WI38 (cell line): ENCODE data around the gene HCN1.
"Not testable (repeated sequence)": the region's sequence is repeated elsewhere in the genome, so short reads cannot be mapped to it uniquely, and the experiment has no call there.

Experiments used
- H3K4me3 ChIP-seq: 2 replicates; pipeline ENCODE4 v1.5.1; 2011; ENCODE audit warnings: low read depth, mild to moderate bottlenecking, control low read depth, low read length
- CTCF ChIP-seq: IDR thresholded peaks from 2 replicates; pipeline ENCODE4 v1.5.1; 2012; ENCODE audit warnings: low read depth, mild to moderate bottlenecking, control low read depth, low read length

HCN1 gene

DNA sequence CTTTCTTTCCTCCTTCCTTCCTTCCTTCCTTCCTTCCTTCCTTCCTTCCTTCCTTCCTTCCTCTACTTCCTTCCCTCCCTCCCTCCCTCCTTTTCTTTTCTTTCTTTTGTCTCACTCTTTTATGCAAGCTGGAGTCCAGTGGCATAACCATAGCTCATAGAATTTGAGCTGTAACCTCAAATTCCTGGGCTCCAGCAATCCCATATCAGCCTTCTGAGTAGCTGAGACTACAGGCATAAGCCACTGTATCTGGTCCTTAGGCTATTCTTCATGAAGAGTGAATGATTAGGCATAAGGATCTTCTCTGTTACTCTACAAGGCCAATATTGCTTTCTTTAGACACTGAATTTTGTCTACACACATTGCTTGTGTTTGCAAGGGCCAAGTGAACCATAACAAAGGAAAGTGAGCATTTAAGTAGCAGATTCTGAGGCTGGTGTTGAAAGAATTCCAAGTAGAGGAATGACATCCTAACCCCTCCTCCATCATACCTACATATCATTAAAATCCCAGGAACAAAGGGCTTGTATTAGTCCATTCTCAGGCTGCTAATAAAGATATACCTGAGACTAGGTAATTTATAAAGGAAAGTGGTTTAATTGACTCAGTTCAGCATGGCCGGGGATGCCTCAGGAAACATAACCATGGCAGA, 293.2 kb downstream of the HCN1 start:
- no peak overlapping the region for H3K4me3 ChIP-seq
- TF ChIP-seq CTCF, result no peak

GRCh38 chr5:45399041-45399440, 297.1 kb downstream of the HCN1 start:
- no peak for TF ChIP-seq CTCF
- no peak overlapping the region for H3K4me3 ChIP-seq

DNA sequence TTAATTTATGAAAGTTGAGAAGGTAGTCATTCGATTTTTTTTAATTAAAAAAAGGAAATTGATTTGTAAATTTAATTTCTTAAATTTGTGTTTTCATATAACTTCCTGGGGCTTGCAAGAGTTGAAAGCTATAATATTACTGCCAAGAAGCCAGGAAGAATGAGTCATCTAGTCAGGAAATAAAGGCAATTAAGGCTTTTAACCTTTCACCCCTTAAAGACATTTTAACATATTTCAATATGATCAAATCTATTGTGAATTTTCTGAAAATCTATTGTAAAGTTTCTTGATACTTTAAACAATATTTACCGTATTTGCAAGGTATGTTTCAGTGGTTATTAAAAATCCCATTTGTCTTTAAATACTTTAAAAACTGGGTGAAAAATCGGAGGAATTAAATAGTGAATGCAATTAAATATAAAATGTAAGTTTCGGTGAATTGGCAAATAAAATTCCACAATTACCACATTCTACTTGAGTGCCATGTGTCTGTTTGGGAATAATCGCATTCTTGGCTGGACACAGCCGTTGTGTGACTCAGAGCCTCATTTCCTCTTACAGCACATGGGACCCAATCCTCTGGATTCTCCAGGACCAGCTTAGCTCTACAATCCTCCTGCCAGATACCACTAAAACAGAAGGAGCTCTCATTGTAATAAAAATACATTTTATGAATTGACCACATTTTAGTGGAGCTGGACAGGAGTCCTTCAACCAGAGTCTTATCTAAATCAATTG, 310.7 kb downstream of the HCN1 start:
- no peak overlapping the region for H3K4me3 ChIP-seq
- no peak for TF ChIP-seq CTCF

- no peak for TF ChIP-seq CTCF
- no peak overlapping the region for H3K4me3 ChIP-seq
Measured at GRCh38 chr5:45383985-45384384, 312.2 kb downstream of the HCN1 start.

- TF ChIP-seq CTCF, result no peak
- H3K4me3 ChIP-seq, result no peak overlapping the region
Measured at GRCh38 chr5:45382583-45382982, 313.6 kb downstream of the HCN1 start.

GRCh38 chr5:45376417-45376816, 319.8 kb downstream of the HCN1 start:
- no peak for TF ChIP-seq CTCF
- H3K4me3 ChIP-seq, result no peak overlapping the region

DNA sequence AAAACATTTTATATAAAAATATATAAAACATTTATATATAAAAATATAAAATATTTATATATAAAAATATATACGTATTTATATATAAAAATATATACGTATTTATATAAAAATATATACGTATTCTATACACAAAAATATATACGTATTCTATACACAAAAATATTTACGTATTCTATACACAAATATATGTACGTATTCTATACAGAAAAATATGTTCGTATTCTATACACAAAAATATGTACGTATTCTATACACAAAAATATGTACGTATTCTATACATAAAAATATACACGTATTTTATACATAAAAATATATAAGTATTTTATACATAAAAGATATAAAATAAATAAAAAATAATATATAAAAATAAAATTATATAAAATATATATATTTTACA, 323.6 kb downstream of the HCN1 start:
- no peak overlapping the region for H3K4me3 ChIP-seq
- TF ChIP-seq CTCF, result no peak

DNA sequence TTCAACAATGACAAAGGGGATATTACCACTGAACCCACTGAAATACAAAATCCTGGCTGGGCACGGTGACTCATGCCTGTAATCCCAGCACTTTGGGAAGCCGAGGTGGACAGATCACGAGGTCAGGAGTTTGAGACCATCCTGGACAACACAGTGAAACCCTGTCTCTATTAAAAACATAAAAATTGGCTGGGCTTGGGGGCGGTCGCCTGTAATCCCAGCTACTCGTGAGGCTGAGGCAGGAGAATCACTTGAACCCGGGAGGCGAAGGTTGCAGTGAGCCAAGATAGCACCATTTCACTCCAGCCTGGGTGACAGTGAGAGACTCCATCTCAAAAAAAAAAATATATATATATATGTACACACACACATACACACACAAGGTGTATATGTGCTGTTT, 324.8 kb downstream of the HCN1 start:
- H3K4me3 ChIP-seq, result not testable (repeated sequence)
